MM.1S (cell line): ENCODE data around the gene GRAMD1B.

Experiments used
- EZH2phosphoT487 ChIP-seq: fragments of 300-600 bp; sonication (generic); IDR thresholded peaks from 2 replicates; pipeline ENCODE4 v1.6.1; 2018; ENCODE audit warnings: antibody characterized with exemption, low read length
- TF ChIP-seq, protein P1 (sequence below): fragments of 300-600 bp; sonication (generic); IDR thresholded peaks from 2 replicates; pipeline ENCODE4 v1.5.1; 2016; ENCODE audit warnings: antibody characterized with exemption, low read length, mixed read lengths

DNA sequence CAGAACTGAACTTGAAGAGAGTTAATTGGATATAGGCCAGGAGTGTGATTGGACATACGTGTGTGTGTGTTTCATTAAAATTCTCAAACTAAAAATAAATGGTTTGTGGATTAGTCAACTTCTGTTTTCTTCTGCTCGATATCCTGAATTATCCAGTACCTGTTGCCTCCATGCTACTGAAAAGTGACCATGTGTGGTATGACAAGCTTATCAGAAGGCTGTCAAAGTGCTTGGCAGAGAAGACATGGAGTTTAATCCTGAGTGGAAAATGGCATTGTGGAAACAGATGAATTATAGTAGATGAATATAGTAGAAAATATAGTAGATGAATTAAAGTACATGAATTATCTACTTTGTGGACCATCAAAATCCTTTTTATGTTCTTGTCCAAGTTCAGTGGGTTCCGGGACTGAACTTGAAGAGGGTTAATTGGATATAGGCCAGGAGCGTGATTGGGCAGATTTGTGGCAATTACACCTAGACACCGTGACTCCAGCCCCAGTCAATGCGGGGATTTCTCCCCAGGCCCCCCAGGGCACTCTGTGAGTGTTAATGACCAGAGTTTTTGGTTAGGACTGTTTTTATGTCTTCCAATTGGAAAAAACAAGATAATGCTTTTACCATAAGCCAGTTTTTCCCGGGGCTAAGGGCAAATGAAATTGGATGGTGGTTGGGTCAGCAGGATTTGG lies 30.1 kb downstream of the GRAMD1B start:
- TF ChIP-seq EZH2phosphoT487 = no peak
- TF ChIP-seq, protein P1, sequence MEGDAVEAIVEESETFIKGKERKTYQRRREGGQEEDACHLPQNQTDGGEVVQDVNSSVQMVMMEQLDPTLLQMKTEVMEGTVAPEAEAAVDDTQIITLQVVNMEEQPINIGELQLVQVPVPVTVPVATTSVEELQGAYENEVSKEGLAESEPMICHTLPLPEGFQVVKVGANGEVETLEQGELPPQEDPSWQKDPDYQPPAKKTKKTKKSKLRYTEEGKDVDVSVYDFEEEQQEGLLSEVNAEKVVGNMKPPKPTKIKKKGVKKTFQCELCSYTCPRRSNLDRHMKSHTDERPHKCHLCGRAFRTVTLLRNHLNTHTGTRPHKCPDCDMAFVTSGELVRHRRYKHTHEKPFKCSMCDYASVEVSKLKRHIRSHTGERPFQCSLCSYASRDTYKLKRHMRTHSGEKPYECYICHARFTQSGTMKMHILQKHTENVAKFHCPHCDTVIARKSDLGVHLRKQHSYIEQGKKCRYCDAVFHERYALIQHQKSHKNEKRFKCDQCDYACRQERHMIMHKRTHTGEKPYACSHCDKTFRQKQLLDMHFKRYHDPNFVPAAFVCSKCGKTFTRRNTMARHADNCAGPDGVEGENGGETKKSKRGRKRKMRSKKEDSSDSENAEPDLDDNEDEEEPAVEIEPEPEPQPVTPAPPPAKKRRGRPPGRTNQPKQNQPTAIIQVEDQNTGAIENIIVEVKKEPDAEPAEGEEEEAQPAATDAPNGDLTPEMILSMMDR = no peak
